G401 (cell line): ENCODE results near the gene CRISPLD2. TPM values are rescaled to one million over a fixed set of nuclear protein-coding genes. Genes with fewer than 3 reads are reported as not detected.

Source experiments
- DNase-seq: peaks from one replicate; pipeline ENCODE4 v3.0.0-alpha.2; 2015; ENCODE audit warnings: low spot score
- in situ Hi-C: cut with HindIII; loops from 2 replicates; pipeline ENCODE4 v1.10.0; 2016; ENCODE audit warnings: low sequenced_read_pairs, mixed read lengths
- total RNA-seq: library from RNA; depleted of rRNA; stranded (reverse); fragments of >200 nt; shearing (Covaris generic); gene quantifications from 2 replicates; pipeline ENCODE4 v1.2.3, GENCODE V29; 2014; rRNA removed

CRISPLD2 gene
- total RNA-seq = 0.03 TPM in 1 of 2 replicates, not detected in the other

DNA sequence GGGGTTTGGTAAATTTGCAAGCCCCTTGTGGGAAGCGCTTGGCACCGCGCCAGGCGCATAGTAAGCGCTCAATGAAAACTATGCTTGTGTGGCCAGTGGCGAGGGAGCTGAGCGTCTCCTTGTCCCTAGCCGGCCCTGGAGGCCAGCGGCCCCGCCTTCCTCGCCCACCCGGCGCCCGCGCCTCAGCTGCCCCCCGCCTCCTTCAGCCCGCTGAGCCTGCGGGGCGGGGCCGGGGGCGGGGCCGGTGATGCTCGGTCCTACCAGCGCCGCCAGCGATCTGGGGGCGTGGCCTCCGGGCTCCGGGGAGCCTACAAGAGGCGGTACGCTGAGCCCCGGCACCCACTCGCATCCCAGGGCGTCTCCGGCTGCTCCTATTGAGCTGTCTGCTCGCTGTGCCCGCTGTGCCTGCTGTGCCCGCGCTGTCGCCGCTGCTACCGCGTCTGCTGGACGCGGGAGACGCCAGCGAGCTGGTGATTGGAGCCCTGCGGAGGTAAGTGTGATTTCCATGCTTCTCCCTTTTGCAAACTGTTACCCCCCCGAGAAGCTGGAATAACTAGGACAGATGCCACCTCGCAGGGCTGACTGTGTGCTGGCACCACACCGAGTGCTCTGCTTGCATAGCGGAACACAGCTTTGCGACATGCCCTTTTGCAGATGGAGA, at the start of gene CRISPLD2:
Gene CRISPLD2, plus strand, starts transcription at position 342 of the 661 bp plus-strand sequence. CDS start 18,511 bp downstream, outside the sequence.
- DNase-seq = peak; percentile 72
- in situ Hi-C loops = no loop called here

DNA sequence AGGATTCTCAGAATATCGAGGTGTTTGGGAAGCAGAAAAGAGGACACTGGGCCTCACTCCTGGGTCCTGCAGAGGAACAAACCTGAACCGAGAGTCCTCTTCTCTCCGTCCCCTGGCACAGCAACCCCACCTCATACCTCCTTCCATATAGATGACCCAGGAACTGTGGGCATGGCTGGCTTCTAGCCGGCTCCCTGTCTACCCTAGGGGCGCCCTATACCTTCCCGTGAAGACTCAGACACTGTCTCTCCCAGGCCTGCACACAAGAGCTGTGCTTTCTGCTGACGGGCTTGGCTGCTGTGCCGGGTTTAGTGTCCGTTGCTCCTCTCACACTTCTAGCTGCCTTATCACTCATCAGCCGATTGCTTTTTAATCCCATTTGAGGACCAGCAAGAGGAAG, 46.5 kb upstream of the CRISPLD2 start:
- in situ Hi-C loops = no loop called here
- DNase-seq = no peak

DNA sequence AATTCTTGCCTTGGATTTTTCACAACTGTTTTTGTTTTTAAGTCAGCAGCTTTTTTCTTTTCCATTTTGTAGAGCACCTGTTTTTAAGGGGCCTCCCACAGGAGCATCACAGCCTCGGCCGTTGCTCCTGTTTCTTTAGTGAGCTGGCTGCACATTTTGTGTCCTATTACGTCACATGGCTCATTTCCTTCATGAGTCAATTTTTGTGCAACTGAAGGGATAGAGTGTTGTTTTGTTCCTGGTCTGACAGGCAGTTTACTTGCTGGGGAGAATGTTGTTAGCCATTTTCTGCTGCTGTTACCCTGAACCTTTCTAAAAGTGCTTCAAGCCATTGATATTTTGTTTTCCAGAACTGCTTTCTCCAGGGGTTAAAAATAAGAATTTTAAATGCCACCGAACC, 45.0 kb upstream of the CRISPLD2 start:
- in situ Hi-C loops = no loop called here
- no peak for DNase-seq

DNA sequence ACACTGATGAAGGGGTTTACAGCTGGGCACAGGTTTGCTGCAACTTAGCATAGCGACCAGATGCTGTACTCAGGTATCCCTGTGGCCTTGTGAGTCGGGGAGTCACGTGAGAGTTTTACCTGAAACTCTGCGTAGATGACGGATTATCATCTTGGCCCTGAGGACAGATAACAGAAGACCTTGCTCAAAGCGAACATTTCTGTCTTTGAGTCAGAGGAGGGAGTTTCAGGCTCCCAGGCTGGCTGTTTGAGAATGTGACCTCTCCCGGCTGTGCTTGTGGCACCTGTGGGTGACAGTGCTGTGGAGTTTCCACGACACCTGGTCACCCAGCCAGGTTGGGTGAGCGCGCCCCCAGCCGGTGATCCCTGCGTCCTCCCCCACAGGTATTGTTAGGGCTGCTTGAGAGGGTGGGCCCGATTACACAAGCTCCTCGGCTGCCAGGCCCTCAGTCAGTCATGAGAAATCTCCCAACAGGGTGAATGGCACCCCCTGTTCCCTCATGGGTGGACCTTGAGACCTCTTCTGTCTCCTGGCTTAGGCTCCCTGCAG, 44.4 kb upstream of the CRISPLD2 start:
- no peak for DNase-seq
- in situ Hi-C loops = no loop called here

DNA sequence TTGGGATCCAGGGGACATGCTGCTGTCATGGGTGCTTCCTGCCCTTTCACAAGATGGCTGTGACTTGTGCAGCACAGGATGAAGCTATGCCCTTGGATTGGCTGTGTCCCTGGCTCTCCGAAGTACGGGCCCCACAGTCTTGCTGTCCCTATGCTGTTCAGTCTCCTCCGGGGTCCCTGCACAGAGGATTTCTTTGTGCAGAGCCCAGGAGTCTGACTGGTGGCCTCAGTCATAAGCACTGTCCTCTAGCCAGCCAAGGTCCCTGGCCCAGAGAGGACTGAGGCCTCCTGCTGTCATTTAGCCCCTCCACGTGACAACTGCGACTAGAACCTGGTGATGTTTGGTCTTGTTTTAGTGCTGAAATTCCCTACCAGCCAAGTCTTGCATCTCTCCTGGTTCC, 42.4 kb upstream of the CRISPLD2 start:
- DNase-seq = no peak
- in situ Hi-C loops = no loop called here

DNA sequence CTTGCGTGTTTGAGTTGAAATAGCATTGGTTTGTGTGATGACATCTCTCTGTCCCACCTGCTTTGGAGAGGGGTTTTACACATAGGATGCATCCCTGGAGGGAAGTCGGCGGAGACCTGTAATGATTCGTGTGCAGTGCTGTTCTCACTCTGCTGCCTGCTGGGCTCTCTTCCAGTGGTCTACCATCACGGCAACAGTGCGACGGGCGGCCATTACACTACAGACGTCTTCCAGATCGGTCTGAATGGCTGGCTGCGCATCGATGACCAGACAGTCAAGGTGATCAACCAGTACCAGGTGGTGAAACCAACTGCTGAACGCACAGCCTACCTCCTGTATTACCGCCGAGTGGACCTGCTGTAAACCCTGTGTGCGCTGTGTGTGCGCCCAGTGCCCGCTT, 41.1 kb upstream of the CRISPLD2 start:
- no peak for DNase-seq
- in situ Hi-C loops = no loop called here

DNA sequence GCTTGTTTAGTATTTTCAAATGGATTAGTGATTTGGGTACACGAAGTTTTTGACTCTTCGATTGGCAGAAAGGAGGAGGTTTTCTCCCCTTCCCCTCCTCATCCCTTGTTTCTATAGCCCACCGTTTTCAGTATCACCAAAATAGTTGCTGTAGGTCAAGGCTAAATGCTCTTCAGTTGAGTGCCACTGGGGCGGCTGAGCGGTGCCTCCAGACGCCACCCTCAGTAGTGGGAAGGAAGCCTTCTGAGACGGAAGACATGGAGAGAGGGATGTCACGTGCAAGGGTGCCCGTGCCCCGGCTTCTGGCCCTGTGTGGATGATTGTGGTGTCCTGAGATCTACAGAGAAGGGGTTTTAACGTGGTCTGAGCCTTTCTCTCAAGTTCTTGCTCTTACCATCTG, 39.7 kb upstream of the CRISPLD2 start:
- in situ Hi-C loops = no loop called here
- no peak for DNase-seq

DNA sequence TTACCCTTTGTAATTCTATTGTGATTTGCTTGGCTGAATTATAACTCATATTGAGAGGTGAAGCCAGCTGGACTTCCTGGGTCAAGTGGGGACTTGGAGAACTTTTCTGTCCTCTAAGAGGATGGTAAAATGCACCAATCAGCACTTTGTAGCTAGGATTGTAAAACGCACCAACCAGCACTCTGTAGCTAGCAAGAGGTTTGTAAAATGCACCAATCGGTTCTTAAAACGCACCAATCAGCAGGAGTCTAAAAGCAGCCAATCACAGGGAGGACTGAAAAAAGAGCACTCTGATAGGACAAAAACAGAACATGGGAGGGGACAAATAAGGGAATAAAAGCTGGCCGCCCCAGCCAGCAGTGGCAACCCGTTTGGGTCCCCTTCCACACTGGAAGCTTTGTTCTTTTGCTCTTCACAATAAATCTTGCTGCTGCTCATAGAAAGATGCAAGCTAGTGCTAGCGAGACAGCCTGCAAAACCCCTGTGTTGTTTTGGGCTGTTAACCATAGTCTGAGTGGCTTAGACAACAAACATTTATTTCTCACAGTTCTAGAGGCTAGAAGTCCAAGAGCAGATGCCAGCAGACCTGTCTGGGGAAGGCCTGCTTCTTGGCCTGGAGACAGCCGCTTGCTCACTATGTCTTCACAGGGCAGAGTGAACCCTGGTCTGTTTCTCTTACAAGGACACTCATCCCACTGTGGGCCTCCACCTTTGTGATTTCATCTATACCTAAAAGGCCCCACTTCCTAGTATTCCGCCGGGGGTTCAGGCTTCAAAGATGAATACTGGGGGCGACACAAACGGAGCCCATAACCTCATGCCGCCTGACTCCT, 39.0 kb upstream of the CRISPLD2 start:
- DNase-seq = peak; percentile 19
- in situ Hi-C loops = no loop called here

DNA sequence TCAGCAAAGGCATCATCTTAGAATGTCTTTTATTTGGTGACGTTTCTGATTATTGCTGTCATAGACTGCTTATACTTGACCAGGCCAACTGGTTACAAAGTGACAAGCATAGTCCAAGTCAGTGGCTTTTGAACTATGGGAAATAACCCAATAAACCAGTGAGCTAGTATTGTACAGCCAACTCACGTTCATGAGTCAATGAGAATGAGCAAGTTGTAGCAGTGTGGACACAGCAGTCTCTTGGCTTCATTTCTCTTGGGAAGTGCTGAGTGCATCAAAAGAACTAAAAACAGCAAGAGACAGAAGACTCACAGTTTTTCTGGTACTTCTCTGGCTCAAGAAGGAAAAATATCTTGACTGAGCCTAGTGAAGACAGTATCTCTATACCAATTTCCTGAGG, 36.9 kb upstream of the CRISPLD2 start:
- in situ Hi-C loops = no loop called here
- peak; percentile 18 for DNase-seq

DNA sequence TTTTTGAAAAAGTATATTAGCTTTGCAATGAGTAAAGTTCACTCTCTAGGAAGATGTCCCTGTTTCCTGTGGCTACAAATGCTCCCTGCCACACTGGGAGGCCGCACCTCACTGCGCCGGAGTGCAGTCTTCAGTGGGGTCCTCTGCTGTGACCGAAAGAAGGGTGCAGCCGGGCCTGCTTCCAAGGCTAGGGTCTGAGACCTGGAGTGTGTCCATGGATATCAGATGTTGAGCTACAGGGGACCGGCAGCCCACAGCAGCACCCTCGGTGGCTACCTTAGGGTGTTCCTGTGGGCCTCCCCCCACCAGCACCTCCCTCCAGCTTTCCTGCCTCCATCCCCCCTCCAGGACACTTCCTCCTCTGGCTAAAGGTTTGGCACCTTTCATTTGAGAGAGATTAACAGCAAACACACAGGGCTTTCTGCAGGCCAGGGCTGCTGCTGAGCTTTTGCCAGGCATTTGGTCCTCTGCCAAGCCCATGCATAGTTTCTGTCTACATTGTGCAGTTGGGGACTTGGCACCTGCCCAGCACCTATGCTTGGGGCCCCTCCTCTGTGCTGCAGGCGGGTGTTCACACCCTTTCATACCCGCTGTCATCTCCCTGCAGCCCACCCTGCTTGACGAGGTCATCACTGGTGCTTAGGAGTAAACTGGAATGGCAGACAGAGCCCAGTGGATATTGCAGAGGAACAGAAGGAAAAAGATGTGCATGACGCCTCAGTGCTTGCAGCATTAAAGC, 33.8 kb upstream of the CRISPLD2 start:
- peak; percentile 45 for DNase-seq
- in situ Hi-C loops = no loop called here

DNA sequence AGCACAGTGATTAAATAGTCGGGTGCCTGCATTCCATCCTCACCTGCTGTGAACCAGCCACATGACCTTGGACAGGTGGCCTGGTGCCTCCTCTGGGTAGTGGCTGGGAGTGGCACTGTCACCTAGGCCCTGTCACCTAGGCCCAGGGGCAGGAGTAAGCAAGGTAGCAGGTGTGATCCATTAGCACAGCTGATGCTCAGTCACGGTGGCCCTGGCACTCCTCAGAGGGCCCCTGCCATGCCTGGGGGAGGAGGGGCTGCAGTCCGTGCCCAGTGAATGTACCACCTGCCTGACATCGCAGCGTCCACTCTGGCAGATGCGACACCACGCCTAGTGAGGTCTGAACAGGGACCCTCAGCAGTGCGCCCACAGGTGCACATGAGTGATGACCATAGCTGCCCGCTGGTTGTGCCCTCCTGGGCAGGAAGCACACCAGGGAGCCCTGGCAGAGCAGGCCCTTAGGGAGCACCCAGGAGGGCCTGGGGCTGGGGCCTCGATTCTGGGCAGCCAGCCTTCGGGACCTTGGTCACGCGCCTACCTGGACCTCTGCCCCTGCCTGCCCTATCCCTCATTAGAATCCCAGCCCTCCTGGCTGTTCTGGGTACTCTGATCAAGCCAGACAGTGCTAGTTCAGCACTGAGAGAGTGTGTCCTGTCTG, 33.1 kb upstream of the CRISPLD2 start:
- in situ Hi-C loops = no loop called here
- no peak for DNase-seq

DNA sequence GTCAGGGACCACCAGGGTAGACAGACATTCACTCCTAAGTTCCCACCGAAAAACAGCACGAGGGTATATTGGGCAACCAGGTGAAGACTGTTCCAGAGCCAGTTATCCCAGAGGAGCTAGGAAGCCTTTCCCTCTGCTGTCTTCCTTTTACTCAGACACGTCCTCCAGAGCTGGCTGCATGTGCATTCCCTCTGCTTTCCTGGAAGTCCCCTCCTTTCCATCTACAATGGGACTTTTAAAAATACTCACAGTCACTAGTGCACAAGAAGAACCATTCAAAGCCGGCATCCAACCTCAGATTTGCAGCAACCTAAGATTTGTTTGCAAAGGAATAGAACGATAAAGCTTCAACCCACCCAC, 32.5 kb upstream of the CRISPLD2 start:
- no peak for DNase-seq
- in situ Hi-C loops = no loop called here

- DNase-seq = no peak
- in situ Hi-C loops = no loop called here
These were observed 30.8 kb upstream of the CRISPLD2 start for GRCh38 chr16:84788920-84789391.

- in situ Hi-C loops = no loop called here
- no peak for DNase-seq
These were observed 30.4 kb upstream of the CRISPLD2 start for GRCh38 chr16:84789431-84789830.

GRCh38 chr16:84790301-84790700, 29.5 kb upstream of the CRISPLD2 start:
- in situ Hi-C loops = no loop called here
- no peak for DNase-seq

- DNase-seq = no peak
- in situ Hi-C loops = no loop called here
These were observed 28.7 kb upstream of the CRISPLD2 start for GRCh38 chr16:84791088-84791487.

GRCh38 chr16:84791501-84791900, 28.3 kb upstream of the CRISPLD2 start:
- no peak for DNase-seq
- in situ Hi-C loops = no loop called here

GRCh38 chr16:84794186-84794585, 25.6 kb upstream of the CRISPLD2 start:
- in situ Hi-C loops = no loop called here
- no peak for DNase-seq

- DNase-seq = no peak
- in situ Hi-C loops = no loop called here
These were observed 25.2 kb upstream of the CRISPLD2 start for GRCh38 chr16:84794626-84795025.
